Measurements from ENCODE around the gene RFX6.

The RFX6 gene

DNA sequence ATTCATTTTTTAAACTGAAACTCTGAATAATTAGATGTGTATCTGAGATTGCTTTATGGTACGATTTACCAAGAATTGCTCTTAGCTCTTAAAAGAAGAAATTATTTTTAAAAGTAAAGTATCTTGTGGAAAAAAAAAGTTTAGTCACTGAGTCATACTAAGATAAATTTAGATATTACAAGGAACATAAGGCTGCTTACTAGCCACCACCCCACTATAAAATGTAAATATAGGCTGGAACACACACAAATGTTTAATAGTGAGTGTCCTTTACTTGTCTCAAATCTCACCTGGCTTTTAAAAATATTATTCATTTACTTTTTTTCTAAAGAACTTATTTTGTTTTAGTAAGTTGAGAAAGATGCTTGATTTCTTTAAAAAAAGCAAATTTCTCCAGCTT, 17.6 kb downstream of the RFX6 start:
- DNase-seq (ENCODE audit: low spot score): no peak

DNA sequence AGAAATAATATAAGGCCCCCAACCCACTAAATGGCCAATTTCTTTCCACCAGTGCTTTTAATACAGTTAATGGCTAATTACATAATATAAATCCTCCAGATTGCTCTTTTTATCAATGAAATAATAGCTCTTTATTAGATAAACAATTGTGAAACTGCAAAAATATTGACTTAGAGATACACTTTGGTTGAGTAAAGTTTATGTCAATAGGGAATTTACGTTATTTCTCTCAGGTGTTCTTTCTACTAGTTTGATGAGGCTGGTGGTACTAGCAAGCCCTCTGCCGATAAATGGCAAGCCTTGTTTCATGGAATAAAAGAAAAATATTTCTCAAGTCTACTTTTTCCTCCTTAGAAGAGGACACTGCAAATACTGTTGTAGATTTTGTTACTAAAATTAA, 18.9 kb downstream of the RFX6 start:
- no peak for DNase-seq (ENCODE audit: low spot score)

DNA sequence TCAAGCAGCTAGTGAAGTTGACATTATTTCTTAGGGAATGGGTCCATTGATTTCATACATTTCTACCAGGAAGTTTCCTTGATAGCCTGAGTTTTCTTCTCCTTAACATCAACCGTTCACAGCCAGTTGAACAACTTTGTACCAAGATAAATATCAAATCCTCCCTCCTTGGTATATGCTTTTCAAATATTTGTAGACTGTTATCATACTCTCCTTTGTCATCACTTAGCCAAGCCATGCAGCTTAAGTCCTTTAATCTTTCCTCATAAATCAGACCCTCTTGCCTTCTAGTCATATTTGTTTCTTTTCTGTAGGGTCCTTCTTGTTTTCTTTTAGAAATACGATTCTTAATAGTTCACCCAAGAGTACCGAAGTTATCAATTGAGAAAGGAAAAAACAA, 25.6 kb downstream of the RFX6 start:
- no peak for DNase-seq (ENCODE audit: low spot score)

DNA sequence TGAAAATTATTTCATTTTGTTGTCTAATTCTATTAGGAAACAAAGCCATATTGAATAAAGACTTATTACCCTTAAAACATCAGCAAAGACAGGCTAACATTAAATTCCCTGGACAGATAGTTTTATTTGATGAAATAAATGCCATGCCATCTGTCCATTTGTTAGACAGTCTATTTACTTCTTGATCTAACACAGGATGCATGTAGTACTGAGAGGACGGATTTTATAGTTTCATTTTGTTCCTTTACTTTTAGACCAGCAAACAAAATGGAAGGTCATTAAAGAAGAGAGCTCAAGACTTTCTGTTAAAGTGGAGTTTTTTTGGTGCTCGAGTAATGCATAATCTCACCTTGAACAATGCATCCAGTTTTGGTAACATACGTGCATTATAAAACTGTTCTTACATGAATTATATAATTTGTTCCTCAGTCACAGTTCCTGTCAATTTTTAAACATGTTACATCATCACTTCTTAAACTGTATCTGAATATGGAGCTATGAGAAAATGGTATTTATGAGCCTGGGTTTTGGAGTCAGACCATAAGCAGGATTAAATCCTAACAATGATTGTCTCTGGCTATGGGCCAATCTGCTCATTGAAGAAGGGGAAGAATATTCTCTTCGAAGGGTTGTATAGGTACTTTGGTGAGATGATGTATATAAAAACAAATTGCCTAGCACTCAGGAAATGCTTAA, 46.0 kb downstream of the RFX6 start:
- DNase-seq (ENCODE audit: low spot score): no peak

DNA sequence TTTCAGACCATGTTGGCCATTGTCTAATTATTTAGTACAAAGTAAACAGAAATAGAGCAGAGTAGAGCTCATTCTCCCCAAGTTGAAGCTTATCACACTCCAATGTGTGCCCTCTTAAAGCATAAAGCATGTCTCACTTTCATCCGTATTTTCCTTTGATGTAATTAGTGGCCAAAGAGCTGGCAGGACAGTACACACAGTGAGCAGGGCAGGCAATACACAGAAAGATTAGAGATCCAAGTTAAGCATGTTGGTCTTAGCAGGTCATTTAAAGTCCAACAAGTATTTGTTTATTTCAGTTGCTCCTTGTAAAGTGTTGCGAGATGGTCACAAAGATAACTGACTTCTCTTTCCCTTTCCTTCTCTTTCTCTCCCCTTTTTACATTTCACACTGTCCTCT, 47.2 kb downstream of the RFX6 start:
- DNase-seq (ENCODE audit: low spot score): no peak

DNA sequence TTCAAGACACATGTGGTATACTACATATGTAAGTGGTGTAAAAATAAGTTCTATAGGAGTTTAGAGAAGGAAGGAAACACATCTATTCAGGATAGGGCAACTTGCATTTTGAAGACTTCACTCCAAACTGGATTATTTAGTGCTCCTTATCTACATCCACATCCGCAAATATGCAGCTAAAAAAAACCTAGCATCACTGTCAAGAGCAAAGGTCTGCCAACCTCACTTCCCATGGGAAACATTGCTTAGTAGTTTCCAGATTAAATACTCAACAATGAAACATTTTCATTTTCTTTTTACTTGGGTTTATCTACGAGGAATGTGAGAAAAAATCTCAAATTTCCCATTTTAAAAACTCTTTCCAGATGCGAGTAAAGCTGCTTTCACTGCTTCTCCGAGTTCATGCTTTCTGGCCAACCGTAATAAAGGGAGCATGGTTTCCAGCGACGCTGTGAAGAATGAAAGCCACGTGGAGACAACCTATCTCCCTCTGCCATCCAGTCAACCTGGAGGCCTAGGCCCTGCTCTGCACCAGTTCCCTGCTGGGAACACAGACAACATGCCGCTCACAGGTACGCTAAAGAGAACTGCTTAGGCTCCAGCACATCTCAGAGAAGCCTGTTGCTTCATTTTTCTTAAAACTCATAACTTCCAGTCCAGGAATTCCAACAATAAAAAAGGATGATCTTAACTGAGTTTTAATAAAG, 48.2 kb downstream of the RFX6 start:
- DNase-seq (ENCODE audit: low spot score): no peak

DNA sequence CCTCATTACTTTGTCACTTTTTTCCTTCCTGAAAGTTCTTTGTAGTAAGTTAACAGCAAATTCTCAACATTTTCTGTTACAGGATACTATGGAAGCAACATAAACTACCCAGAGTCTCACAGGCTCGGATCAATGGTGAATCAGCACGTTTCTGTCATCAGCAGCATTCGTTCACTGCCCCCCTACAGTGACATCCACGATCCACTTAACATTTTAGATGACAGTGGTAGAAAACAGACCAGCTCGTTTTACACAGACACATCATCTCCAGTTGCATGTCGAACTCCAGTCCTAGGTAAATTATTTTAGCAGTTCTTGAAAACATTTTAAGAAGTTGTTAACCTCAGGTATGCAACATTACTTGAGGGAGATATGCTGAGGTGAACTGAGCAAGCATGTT, 51.6 kb downstream of the RFX6 start:
- no peak for DNase-seq (ENCODE audit: low spot score)

DNA sequence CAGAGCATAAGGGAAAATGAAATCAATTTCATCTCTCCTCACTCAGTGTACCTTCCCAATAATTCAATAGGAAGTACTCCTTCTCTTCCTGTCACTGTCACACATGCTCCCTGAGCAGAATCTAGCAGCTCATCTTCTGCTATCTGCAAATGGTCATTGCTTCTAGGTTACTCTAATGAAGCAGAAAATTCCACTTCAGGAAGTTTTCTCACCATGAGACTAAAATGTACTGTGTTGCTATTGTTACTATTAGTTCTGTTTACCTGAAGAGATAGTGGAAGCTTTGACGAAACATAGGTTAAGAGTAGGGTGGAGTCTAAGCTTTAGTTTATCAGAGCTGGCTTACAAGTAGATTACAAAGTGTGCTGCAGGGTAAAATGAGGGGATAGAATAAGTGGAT, 52.8 kb downstream of the RFX6 start:
- DNase-seq (ENCODE audit: low spot score): no peak

DNA sequence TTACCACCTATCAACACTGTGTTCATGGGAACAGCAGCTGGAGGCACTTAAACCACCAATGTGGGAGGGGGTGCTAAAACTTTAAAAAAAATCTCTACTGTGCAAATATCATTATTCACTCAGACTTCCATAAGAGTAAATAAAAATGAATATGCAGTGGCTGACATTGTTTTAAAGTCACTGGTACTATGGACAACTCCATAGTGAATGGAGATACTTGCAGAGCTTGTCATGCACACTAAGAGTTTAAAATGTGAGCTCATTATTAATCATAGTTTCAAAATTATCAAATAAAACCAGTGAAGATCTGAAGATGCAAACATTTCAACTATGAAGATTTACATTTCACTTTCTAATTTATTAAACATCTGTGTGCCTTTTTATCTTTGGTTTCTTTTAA, 54.4 kb downstream of the RFX6 start:
- no peak for DNase-seq (ENCODE audit: low spot score)

DNA sequence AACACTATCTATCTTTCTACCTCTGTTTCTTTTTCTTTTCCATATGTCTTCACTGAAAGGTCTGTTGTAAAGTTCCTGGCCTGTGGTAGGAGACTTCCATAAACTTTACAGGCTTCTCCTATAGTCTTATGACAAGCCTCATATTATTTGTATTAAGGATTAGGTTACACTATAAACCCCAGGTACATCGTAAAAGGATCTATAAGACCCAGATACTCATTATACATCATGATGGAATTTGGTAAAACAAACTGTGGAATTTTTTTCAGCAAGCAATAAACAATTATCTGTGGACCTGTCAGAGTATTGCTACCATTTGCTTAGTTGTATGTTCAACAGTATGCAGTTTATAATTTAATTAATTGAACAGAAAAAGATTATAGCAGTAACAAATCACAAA, 55.5 kb downstream of the RFX6 start:
- DNase-seq (ENCODE audit: low spot score): no peak

DNA sequence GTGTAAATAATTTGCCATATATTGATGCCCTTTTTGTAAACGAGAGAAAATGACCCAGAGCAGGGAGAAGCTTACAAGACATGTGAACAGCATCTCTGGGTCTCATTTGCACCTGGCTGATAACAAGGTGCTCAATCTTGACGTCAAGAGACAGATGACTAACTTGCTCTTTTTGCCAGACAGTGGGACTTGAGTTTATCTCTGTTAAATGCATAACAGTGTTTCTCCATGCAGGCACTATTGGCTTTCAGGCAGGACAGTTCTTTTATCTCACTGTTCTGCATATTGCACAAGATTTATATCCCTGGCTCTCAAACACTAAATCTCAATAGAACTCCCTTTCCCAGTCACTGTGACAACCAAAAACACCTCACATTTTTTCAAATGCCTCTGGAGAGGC, 56.4 kb downstream of the RFX6 start:
- DNase-seq (ENCODE audit: low spot score): no peak

DNA sequence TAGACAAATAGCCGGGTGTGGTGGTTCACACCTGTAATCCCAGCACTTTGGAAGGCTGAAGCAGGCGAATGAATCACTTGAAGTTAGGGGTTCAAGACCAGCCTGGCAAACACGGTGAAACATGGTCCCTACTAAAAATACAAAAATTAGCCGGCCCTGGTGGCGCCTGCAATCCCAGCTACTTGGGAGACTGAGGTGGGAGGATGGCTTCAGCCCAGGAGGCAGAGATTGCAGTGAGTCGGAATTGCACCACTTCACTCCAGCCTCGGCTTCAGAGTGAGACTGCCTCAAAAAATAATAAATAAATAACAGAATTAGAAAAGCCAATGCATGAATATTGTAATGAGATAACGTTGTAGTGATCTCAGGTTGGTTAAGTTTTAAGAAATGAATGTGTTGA, 61.3 kb downstream of the RFX6 start:
- DNase-seq (ENCODE audit: low spot score): no peak

DNA sequence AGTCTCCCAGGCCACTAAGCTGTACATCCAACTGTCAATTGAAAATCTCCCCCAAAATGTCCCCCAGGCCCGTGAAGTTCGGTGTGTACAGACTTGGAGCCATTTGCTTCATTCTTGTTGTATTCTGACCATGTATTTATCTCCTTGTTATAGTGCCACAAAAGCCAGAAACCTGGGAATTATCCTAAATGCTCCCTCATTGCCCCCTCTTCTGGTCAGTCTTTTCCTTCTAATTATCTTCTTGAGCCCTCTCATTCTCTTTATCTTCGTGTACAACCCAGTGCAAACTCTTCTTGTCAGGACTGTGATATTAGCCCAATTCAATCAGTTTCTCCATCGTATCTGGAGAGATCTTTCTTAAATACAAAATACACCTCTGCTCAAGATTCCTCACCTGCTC, 64.7 kb downstream of the RFX6 start:
- no peak for DNase-seq (ENCODE audit: low spot score)

DNA sequence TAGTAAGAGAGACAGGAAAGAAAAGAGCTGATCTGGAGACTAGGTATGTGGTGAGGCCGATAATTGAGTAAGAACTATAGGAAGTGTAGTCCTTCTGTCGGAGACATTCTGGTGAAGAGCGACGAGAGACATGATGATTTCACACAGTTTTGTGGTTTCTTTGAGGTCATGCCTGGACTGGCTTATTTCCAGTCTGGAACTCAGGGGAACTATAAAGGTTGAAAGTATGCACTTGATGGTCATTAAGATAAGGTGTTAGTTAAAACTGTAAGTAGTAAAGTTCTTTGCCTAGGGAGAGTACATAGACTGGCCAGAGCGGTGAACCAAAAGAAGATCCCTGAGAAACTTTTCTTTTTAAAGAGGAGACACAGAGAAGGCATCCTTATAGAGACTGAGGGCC, 68.8 kb downstream of the RFX6 start:
- no peak for DNase-seq (ENCODE audit: low spot score)

DNA sequence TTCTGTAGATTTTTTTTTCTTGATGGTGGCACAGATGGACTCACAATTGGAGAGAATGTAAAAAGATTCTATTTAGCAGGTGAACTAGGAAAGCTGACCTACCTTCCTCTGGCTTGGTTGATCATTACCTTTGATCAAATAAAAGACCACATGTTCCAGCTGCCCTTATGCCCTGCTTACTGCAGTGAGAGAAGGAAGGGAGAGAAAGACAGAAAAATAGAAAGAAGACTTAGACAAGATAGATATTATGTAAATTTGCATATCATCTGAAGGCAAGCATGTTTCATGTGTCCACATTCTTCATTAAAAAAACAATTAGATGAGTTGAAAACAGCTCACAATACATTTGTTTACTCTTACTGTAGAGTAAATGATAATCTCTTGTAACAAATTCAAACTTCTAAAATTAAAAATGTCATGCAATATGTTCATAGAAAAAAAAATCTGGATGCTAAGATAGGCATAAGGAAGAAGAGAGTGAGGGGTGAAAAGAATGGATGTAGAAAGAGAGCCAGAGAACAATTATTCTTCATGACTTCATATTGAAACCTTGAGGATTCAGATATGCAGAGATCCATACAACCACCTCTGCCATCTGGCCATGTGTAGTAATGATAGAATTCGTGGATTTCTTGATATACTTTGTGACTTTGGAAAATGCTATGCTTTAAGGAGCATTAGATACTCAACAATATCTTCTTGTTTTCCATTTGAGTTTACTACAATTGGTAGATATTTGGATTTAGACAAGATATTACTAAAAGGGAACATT, 71.7 kb downstream of the RFX6 start:
- DNase-seq (ENCODE audit: low spot score): no peak

DNA sequence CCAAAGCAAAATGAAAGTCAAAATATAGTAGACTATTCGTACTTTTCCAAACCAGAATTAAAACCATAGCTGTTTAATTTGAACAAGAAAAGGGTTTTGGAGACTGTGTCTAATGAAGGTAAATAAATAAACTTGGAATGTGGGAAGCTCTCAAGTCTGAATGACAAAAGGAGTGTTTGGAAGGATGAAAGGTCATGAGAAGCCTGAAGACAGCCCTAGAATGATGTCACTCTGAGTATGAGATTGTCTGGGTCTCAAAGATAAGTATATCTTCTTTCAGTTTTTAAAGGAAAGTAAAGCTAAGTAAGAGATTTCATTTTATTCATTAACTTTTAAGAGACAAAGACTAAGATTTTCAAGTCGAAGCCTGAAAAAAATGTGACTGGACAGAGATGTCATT, 72.9 kb downstream of the RFX6 start:
- no peak for DNase-seq (ENCODE audit: low spot score)

DNA sequence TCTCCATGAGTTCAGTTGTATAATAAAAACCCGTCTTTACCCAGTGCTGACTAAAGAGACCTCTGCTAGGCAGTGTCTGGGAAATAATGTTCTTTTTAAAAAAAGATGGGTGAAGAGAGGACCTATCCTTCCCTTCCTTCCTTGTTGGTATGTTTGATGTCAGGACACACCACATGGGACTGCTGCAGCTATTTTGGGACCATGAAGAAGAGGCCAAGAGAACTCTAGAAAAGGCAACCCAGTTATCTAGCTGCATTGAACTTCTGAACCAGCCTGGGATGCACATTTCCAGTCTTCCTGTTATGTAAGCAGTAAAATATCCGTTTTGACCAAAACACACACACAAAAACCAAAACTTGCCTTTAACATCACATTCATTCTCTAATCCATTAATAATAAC, 77.3 kb downstream of the RFX6 start:
- DNase-seq (ENCODE audit: low spot score): no peak

DNA sequence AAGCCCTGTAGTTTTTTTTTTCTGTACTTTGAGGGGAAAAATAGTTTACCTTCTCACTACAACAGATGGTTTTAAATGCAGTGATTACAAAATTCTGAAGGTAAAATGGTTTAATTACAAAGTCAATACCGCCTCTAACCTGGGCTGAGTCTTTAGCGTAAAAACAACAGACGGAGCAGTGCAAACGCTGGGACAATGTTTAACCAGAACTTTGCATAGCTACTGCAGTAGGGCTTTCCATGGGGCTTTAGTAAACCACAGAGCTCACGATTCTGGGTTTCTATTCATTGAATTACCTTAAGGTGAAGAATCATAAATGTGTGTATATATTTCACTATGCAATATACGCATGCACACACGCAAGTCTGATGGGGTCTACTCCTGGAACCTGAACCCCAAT, 77.9 kb downstream of the RFX6 start:
- no peak for DNase-seq (ENCODE audit: low spot score)

DNA sequence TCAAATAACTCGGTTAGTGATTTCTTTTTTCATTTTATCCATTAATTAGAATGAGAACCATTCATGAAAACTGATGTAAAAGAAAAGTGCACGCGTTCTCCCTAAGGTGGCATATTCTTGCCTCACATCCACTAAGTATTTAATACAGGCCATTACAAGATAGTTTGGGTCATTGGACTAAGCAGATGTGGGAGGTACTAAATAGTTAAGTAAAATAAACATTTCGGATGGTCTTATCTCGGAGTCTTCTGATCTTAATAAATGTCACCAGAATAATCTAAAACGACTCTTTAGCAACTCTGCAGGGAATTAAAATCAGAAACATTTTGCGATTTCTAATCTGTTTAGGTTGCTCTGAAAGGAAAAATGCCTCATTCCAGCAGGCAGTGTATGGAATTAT, 78.7 kb downstream of the RFX6 start:
- DNase-seq (ENCODE audit: low spot score): no peak

DNA sequence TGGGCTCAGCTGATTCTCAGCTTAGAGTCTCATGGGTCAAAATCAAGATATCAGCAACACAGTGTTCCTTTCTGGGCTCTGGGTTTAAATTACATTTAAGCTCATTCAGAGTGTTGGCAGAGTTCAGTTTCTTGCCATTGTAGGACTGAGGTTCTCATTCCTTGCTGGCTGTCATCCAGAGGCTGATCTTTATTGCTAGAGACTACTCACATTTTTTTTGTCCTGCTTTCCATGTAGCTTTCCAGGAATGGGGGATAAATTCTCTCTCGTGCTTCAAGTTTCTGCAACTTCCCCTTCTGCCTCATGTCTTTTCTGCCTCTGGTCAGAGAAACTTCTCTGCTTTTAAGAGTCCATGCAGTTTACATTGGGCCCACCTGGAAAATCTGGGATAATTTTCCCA, 86.9 kb downstream of the RFX6 start:
- DNase-seq (ENCODE audit: low spot score): no peak

DNA sequence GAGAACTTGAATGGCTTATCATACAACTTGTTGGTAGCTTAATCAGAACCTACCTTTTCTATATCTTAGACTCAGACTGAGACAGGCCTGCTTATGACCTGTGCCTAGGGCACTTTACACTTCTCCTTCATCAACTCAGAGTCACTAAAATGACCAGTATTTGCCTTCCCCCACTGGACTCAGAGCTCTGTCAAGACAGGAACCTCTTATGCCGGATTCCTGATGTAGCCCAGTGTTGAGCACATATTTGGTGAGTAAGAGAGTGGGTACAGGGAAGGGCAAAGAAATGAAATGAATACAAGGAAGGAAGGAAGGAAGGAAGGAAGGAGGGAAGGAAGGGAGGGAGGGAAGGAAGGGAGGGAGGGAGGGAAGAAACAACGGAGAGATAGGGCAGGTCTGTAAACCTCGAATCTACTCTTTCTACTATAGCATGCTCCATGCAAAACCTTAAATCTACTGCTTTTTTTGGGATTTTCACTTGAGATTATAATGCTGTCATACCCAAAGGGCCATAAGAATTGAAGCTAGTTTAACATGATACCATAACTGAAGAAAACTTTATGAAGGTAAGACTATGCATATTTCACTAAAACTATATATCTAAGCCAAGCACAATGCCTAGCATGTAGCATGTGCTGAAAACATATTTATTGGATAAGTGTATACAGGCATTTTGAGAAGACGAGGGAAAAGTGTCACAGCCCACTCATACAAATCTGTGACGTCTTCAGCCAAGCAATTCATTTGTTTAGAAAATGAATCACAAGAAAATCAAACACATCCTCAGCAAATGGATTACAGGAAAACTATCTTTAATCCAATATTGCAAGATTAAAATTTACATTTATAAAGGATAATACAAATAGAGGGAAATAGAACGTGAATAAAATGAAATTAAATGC, 89.9 kb downstream of the RFX6 start:
- DNase-seq (ENCODE audit: low spot score): no peak

DNA sequence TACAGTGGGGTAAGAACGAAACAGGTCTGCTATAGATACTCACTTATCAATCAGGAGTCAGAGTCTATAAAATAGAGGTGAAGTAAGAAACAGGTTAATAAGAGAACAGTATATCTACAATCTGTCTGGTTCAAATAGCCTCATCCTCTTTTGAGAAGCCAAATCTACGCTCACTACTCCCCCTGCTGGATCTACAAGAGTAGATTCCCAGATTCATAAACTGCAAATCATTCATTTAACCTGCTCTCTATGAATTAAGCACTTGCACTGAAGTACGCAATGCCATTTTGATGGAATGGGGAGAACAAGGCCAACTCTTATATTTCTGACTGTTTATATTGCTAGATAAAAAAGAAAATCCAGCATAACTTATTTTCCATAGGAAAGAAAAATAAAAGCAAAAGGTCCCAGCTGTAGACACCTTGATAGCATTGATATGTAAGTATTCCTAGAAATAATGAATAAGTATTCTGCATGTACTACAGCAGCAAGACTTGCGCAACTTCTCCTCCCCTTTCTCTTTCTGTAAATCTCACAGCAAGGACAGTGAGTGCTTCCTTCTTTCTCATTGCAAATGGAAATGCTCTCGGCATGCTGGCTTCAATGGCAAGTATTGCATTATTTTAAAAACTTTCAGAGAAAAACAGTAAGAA, 92.3 kb downstream of the RFX6 start:
- DNase-seq (ENCODE audit: low spot score): peak; percentile 14

Measured in CD4-positive, alpha-beta T cell treated with Interleukin-15 for 4 hours (primary cell).